H1 (cell line): ENCODE data around the gene CEP135. TPM values are rescaled to one million over a fixed set of nuclear protein-coding genes. Genes with fewer than 3 reads are reported as not detected.

ENCODE experiments used
- CTCF ChIA-PET: fragments of 300-600 bp; sonication (Branson Sonifier 250); formaldehyde crosslinking; loops from one replicate; lab custom pipeline; 2021; ENCODE audit not compliant: partially characterized antibody; lab: Charles Lee
- POLR2A ChIA-PET: fragments of 300-600 bp; sonication (Branson Sonifier 250); formaldehyde crosslinking; loops from one replicate; lab custom pipeline; 2021; ENCODE audit warnings: inconsistent platforms; ENCODE audit not compliant: partially characterized antibody; lab: Charles Lee
- DNase-seq, 2 experiments: peaks; one replicate each; pipeline versions ENCODE4 v3.0.0 to v3.0.0-alpha.2; 2010 to 2022; ENCODE audit warnings: low spot score in 2 of 2, low read depth in 1 of 2, mixed read lengths in 1 of 2
- FAIRE-seq: peaks from 2 replicates; lab custom pipeline; 2011; peaks lifted over from hg19 to GRCh38; lab: Jason Lieb, UNC
- H2AFZ ChIP-seq: 2 replicates; pipeline ENCODE4 v1.8.1; 2012; ENCODE audit warnings: low read length, inconsistent platforms
- H2AK5ac ChIP-seq: 2 replicates; pipeline ENCODE4 v1.6.1; 2013; ENCODE audit warnings: low read depth, low read length
- H2BK120ac ChIP-seq: replicated peaks from 2 replicates; pipeline ENCODE3; 2013; ENCODE audit warnings: low read depth, low read length, inconsistent platforms
- H2BK12ac ChIP-seq: 2 replicates; pipeline ENCODE4 v1.6.1; 2013; ENCODE audit warnings: low read depth, low read length
- H2BK15ac ChIP-seq: 2 replicates; pipeline ENCODE4 v1.6.1; 2013; ENCODE audit warnings: low read length
- H2BK20ac ChIP-seq: 2 replicates; pipeline ENCODE4 v1.6.1; 2013; ENCODE audit warnings: low read length
- H2BK5ac ChIP-seq: 2 replicates; pipeline ENCODE4 v1.6.1; 2013; ENCODE audit warnings: low read depth, low read length
- H3K14ac ChIP-seq: 2 replicates; pipeline ENCODE4 v1.6.1; 2013; ENCODE audit warnings: inconsistent platforms; ENCODE audit not compliant: insufficient read length
- H3K18ac ChIP-seq: 2 replicates; pipeline ENCODE4 v1.6.1; 2013; ENCODE audit warnings: low read length; ENCODE audit errors: extremely low read depth
- H3K23ac ChIP-seq: 2 replicates; pipeline ENCODE4 v1.6.1; 2013; ENCODE audit warnings: inconsistent platforms; ENCODE audit not compliant: insufficient read length
- H3K23me2 ChIP-seq: 2 replicates; pipeline ENCODE4 v1.6.1; 2013; ENCODE audit warnings: low read depth, low read length
- H3K27ac ChIP-seq: 2 replicates; pipeline ENCODE4 v1.6.1; 2011; ENCODE audit warnings: low read depth, low read length, inconsistent platforms
- H3K27me3 ChIP-seq, 4 experiments: replicated peaks in 1 of 4; 1 replicate in 1 of 4; 2 replicates in 3 of 4; pipeline versions ENCODE4 v1.6.1 to v1.8.1; 2011 to 2013; ENCODE audit warnings: low read length in 3 of 4, mild to moderate bottlenecking in 3 of 4, inconsistent platforms in 2 of 4, mixed read lengths in 2 of 4, moderate library complexity in 1 of 4; ENCODE audit not compliant: control insufficient read depth in 3 of 4, insufficient read depth in 3 of 4; ENCODE audit errors: extremely low read depth in 1 of 4
- H3K36me3 ChIP-seq, 4 experiments: 2 replicates each; pipeline versions ENCODE4 v1.6.1 to v1.8.1; 2011 to 2013; ENCODE audit warnings: mild to moderate bottlenecking in 4 of 4, low read length in 3 of 4, moderate library complexity in 2 of 4, control low read depth in 1 of 4, inconsistent platforms in 1 of 4; ENCODE audit not compliant: insufficient read depth in 4 of 4, control insufficient read depth in 2 of 4
- H3K4ac ChIP-seq: replicated peaks from 2 replicates; pipeline ENCODE3; 2013; ENCODE audit warnings: low read length, low read depth, mixed read lengths, inconsistent platforms; ENCODE audit not compliant: insufficient read length
- H3K4me1 ChIP-seq, 4 experiments: replicated peaks in 1 of 4; 1 replicate in 1 of 4; 2 replicates in 3 of 4; pipeline versions ENCODE4 v1.6.1 to v1.8.1; 2011 to 2013; ENCODE audit warnings: low read length in 3 of 4, inconsistent platforms in 2 of 4, mixed read lengths in 1 of 4; ENCODE audit not compliant: insufficient read depth in 4 of 4, control insufficient read depth in 3 of 4
- H3K4me2 ChIP-seq, 2 experiments: 2 replicates each; pipeline versions ENCODE4 v1.6.1 to v1.8.1; 2011 to 2013; ENCODE audit warnings: low read depth in 2 of 2, low read length in 2 of 2, control low read depth in 1 of 2, inconsistent platforms in 1 of 2, mild to moderate bottlenecking in 1 of 2; ENCODE audit not compliant: insufficient read depth in 1 of 2
- H3K4me3 ChIP-seq, 4 experiments: fragments of 200-600, 300-600 bp in 1 of 4; sonication (generic), shearing (Covaris generic), sonication (Bioruptor Twin) in 1 of 4; 2 replicates each; pipeline versions ENCODE4 v1.5.1 to v1.8.1; 2011 to 2016; ENCODE audit warnings: low read length in 4 of 4, low read depth in 3 of 4, control low read depth in 2 of 4, inconsistent platforms in 2 of 4, mild to moderate bottlenecking in 2 of 4, mixed read lengths in 1 of 4, moderate library complexity in 1 of 4; ENCODE audit not compliant: insufficient read depth in 2 of 4; ENCODE audit errors: extremely low read depth in 1 of 4
- H3K56ac ChIP-seq: replicated peaks from 2 replicates; pipeline ENCODE3; 2013; ENCODE audit warnings: low read depth, mild to moderate bottlenecking, mixed read lengths, low read length, inconsistent platforms; ENCODE audit not compliant: insufficient read length
- H3K79me1 ChIP-seq: 2 replicates; pipeline ENCODE4 v1.6.1; 2013; ENCODE audit warnings: low read depth, low read length, control low read depth
- H3K79me2 ChIP-seq, 2 experiments: 2 replicates each; pipeline versions ENCODE4 v1.6.1 to v1.8.1; 2012 to 2013; ENCODE audit warnings: low read length in 2 of 2, mild to moderate bottlenecking in 2 of 2, inconsistent platforms in 1 of 2; ENCODE audit not compliant: insufficient read depth in 2 of 2, control insufficient read depth in 1 of 2
- H3K9ac ChIP-seq, 4 experiments: replicated peaks in 1 of 4; 1 replicate in 1 of 4; 2 replicates in 3 of 4; pipeline versions ENCODE4 v1.6.1 to v1.8.1; 2011 to 2013; ENCODE audit warnings: low read depth in 3 of 4, low read length in 3 of 4, control low read depth in 2 of 4, mild to moderate bottlenecking in 2 of 4, moderate library complexity in 2 of 4, inconsistent platforms in 1 of 4; ENCODE audit errors: extremely low read depth in 1 of 4
- H3K9me3 ChIP-seq, 2 experiments: 2 replicates each; pipeline versions ENCODE4 v1.6.1 to v1.8.1; 2012 to 2013; ENCODE audit warnings: mild to moderate bottlenecking in 2 of 2, moderate library complexity in 2 of 2, control low read depth in 1 of 2, inconsistent platforms in 1 of 2, low read depth in 1 of 2, low read length in 1 of 2, mixed read lengths in 1 of 2; ENCODE audit not compliant: insufficient read depth in 2 of 2
- H4K20me1 ChIP-seq, 2 experiments: replicated peaks in 1 of 2; 2 replicates each; pipeline versions ENCODE3 to v1.8.1; 2011 to 2013; ENCODE audit warnings: inconsistent platforms in 2 of 2, low read length in 2 of 2, mild to moderate bottlenecking in 1 of 2; ENCODE audit not compliant: insufficient read depth in 2 of 2, control insufficient read depth in 1 of 2
- H4K5ac ChIP-seq: 2 replicates; pipeline ENCODE4 v1.6.1; 2013; ENCODE audit warnings: low read length, low read depth, mixed read lengths, inconsistent platforms; ENCODE audit not compliant: insufficient read length
- H4K8ac ChIP-seq: 2 replicates; pipeline ENCODE4 v1.8.0; 2013; ENCODE audit warnings: mild to moderate bottlenecking, moderate library complexity, low read length, inconsistent platforms; ENCODE audit not compliant: insufficient read depth; ENCODE audit errors: extremely low read depth
- H4K91ac ChIP-seq: replicated peaks from 2 replicates; pipeline ENCODE3; 2013; ENCODE audit warnings: low read length, mixed read lengths, inconsistent platforms; ENCODE audit not compliant: insufficient read length
- ASH2L ChIP-seq: fragments of 200-600, 300-600 bp; sonication (generic); IDR thresholded peaks from one replicate; pipeline ENCODE4 v1.7.1; 2017; ENCODE audit warnings: low read length
- EZH2 ChIP-seq: fragments of 200-600 bp; sonication (generic); IDR thresholded peaks from 2 replicates; pipeline ENCODE4 v1.7.1; 2012; ENCODE audit warnings: low read depth, mild to moderate bottlenecking, moderate library complexity, low read length, inconsistent platforms; ENCODE audit not compliant: severe bottlenecking
- TEAD4 ChIP-seq: IDR thresholded peaks from 2 replicates; pipeline ENCODE4 v1.6.1; 2012; ENCODE audit warnings: low read depth, low read length, inconsistent platforms, mixed read lengths
- WGBS, 2 experiments: shearing (Covaris generic) in 1 of 2; methylation state at CpG; one replicate each; pipeline versions ENCODE4 v1.1.6 to v1.1.7; 2013 to 2015; ENCODE audit warnings: low lambda C conversion rate in 2 of 2, mixed read lengths in 2 of 2, inconsistent platforms in 1 of 2, low coverage in 1 of 2, missing lambda C conversion rate in 1 of 2; ENCODE audit not compliant: insufficient replicate concordance in 2 of 2, insufficient coverage in 1 of 2, insufficient read length in 1 of 2; ENCODE audit errors: extremely low coverage in 1 of 2, missing lambda C conversion rate in 1 of 2; 5-methylcytosine and 5-hydroxymethylcytosine counted together
- polyA plus RNA-seq, 7 experiments: library from polyadenylated mRNA; depleted of rRNA in 3 of 7; stranded (reverse) in 5 of 7; unstranded in 2 of 7; fragments of >200 nt in 5 of 7; fragments of 200-250 nt in 2 of 7; gene quantifications; 1 replicate in 5 of 7; 2 replicates in 1 of 7; 4 replicates in 1 of 7; pipeline versions ENCODE4 v1.2.1 to v1.2.3, GENCODE V29; 2011 to 2013; ENCODE audit warnings: missing spikeins in 2 of 7, mixed read lengths in 2 of 7
- total RNA-seq: library from RNA; stranded (reverse); fragmentation: NEBNext Ultra II Directional; extraction: Animal tissue kit (Norgen Biotek cat#: 25700); gene quantifications from 2 replicates; pipeline ENCODE4 v1.2.1, GENCODE V29; 2021
- TF ChIP-seq, protein P1 (sequence below): IDR thresholded peaks from 2 replicates; pipeline ENCODE4 v1.6.1; 2012; ENCODE audit warnings: inconsistent platforms

CEP135 gene
- total and polyA plus RNA-seq, 2 of the 8 experiments (the other 6 are each of a cell fraction or from before 2014, with no cell fraction given), result 2.7 to 14.5 TPM

DNA sequence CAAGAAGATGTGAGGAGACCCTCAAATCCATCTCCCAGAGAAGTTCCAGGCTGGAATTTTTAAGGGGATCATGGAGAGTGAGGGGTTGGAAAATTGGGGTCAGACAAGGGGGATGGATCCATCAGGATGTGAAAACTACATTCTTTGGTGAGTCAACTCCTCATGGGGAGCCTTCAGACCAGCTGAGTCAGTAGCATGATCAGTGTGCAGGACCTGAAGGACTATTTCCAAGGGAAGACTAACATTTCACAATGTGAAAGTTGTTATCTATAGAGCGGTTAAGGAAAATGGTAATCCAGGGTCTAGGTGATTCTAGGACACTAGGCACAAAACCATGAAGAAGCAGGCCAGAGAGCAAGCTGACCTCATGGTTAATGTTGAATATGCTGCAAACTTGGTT is 38.6 kb upstream of the CEP135 start:
- Histone ChIP-seq H2BK5ac (no peak overlapping the region), H3K27ac (no peak overlapping the region), H3K18ac (no peak overlapping the region), H4K20me1 (no peaks in the 10 kb centered on the region), H2AFZ (no peak overlapping the region), H2BK12ac (no peak overlapping the region), H4K5ac (no peak overlapping the region), H3K79me2 (no peaks in the 10 kb centered on the region), H3K27me3 (no peaks in the 10 kb centered on the region), H2BK20ac (no peak overlapping the region), H4K91ac (no peak overlapping the region), H2AK5ac (no peak overlapping the region), H3K79me1 (no peaks in the 10 kb centered on the region), H2BK15ac (no peak overlapping the region), H3K9ac (no peak overlapping the region), H4K8ac (no peak overlapping the region), H3K9me3 (no peaks in the 10 kb centered on the region), H3K4me3 (no peak overlapping the region), H3K14ac (no peak overlapping the region), H3K56ac (no peak overlapping the region), H3K4me1 (no peaks in the 10 kb centered on the region), H3K23me2 (no peaks in the 10 kb centered on the region), H3K4me2 (no peak overlapping the region), H3K36me3 (no peaks in the 10 kb centered on the region), H3K4ac (no peak overlapping the region), H3K23ac (no peak overlapping the region), H2BK120ac (no peak overlapping the region)
- TF ChIP-seq TEAD4, result no peak
- TF ChIP-seq EZH2, result no peak
- TF ChIP-seq ASH2L, result no peak
- TF ChIP-seq, protein P1, sequence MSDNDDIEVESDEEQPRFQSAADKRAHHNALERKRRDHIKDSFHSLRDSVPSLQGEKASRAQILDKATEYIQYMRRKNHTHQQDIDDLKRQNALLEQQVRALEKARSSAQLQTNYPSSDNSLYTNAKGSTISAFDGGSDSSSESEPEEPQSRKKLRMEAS, result no peak
- DNase-seq, result no peak
- no peak for FAIRE-seq
- ChIA-PET POLR2A (no interaction called here), CTCF (no interaction called here)
- 89% methylated on average over 1 of the region's 1 CpG; no CpG with 5 or more reads in 1 of the 2 experiments for WGBS, 2 experiments
